Loucy (cell line): Measurements from ENCODE around the gene UBXN7.

ENCODE experiments used
- H2AFZ ChIP-seq: fragments of 200-600 bp; sonication (generic); 2 replicates; pipeline ENCODE4 v1.6.0; 2016; ENCODE audit warnings: antibody characterized with exemption, mild to moderate bottlenecking, low read length, moderate library complexity
- H3F3A ChIP-seq: fragments of 200-600 bp; 2 replicates; pipeline ENCODE4 v1.6.0; 2016; ENCODE audit warnings: antibody characterized with exemption, low read depth, mild to moderate bottlenecking
- H3K27me3 ChIP-seq: fragments of 200-600 bp; sonication (generic); 2 replicates; pipeline ENCODE4 v1.6.1; 2014; ENCODE audit warnings: low read length, mild to moderate bottlenecking; ENCODE audit not compliant: insufficient read depth, poor library complexity, severe bottlenecking
- H3K36me3 ChIP-seq: fragments of 200-600 bp; sonication (generic); 2 replicates; pipeline ENCODE4 v1.6.1; 2016; ENCODE audit warnings: low read length; ENCODE audit not compliant: insufficient read depth
- H3K4me1 ChIP-seq: fragments of 200-600 bp; sonication (generic); 2 replicates; pipeline ENCODE4 v1.5.1; 2014; ENCODE audit warnings: low read length, mild to moderate bottlenecking; ENCODE audit not compliant: insufficient read depth, poor library complexity, severe bottlenecking
- H3K4me2 ChIP-seq: fragments of 200-600 bp; sonication (generic); 2 replicates; pipeline ENCODE4 v1.6.0; 2014; ENCODE audit warnings: antibody characterized with exemption, low read length, low read depth, mild to moderate bottlenecking; ENCODE audit not compliant: poor library complexity, severe bottlenecking
- H3K4me3 ChIP-seq: fragments of 200-600 bp; sonication (generic); 2 replicates; pipeline ENCODE4 v1.5.1; 2014; ENCODE audit warnings: low read length, mild to moderate bottlenecking, mixed read lengths; ENCODE audit not compliant: poor library complexity, severe bottlenecking
- H3K79me2 ChIP-seq: fragments of 200-600 bp; sonication (generic); 2 replicates; pipeline ENCODE4 v1.6.1; 2014; ENCODE audit warnings: low read length; ENCODE audit not compliant: insufficient read depth
- H3K9ac ChIP-seq: fragments of 200-600 bp; sonication (generic); 2 replicates; pipeline ENCODE4 v1.6.0; 2014; ENCODE audit warnings: mild to moderate bottlenecking, low read depth, low read length, moderate library complexity; ENCODE audit not compliant: poor library complexity, severe bottlenecking
- H3K9me2 ChIP-seq: fragments of 200-600 bp; sonication (generic); replicated peaks from 2 replicates; pipeline ENCODE4 v1.6.1; 2016; ENCODE audit warnings: low read depth, low read length, mixed read lengths
- H3K9me3 ChIP-seq: fragments of 200-600 bp; sonication (generic); 2 replicates; pipeline ENCODE4 v1.6.1; 2014; ENCODE audit warnings: mild to moderate bottlenecking, antibody characterized with exemption, low read length, low read depth; ENCODE audit not compliant: insufficient read depth
- H4K20me1 ChIP-seq: fragments of 200-600 bp; sonication (generic); 2 replicates; pipeline ENCODE4 v1.6.0; 2014; ENCODE audit warnings: antibody characterized with exemption, low read length, mild to moderate bottlenecking; ENCODE audit not compliant: insufficient read depth, poor library complexity, severe bottlenecking
- EZH2phosphoT487 ChIP-seq: fragments of 200-600 bp; IDR thresholded peaks from 2 replicates; pipeline ENCODE4 v1.6.1; 2018; ENCODE audit warnings: antibody characterized with exemption, mild to moderate bottlenecking, moderate library complexity, borderline replicate concordance
- TF ChIP-seq, protein P1 (sequence below): fragments of 200-600 bp; sonication (generic); conservative IDR thresholded peaks from 2 replicates; pipeline ENCODE4 v1.5.1; 2014; ENCODE audit warnings: mild to moderate bottlenecking, antibody characterized with exemption, low read length

The UBXN7 gene

DNA sequence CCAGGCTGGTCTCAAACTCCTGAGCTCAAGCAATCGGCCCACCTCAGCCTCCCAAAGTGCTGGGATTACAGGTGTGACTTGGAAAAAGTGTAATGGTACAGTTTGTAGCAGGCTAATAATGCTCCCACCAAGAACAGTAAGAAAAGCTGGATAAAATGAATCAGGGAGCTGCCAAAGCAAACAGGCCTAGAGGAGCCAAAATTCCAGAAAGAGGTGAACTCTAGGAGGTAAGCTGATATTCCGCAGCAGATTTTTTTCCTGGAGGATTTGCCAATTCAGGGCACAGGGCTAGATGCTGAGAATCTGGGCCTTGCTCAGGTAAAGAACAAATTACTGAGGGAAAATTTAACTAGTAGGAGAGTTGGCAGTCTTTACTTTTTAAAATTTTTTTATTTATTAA, 133.7 kb downstream of the UBXN7 start:
- no peak overlapping the region for H3K4me2 ChIP-seq
- H3K27me3 ChIP-seq, result no peaks in the 10 kb centered on the region
- no peaks in the 10 kb centered on the region for H3K4me1 ChIP-seq
- no peaks in the 10 kb centered on the region for H4K20me1 ChIP-seq
- H2AFZ ChIP-seq, result no peak overlapping the region
- H3K9me2 ChIP-seq, result no peaks in the 10 kb centered on the region
- H3K36me3 ChIP-seq, result no peaks in the 10 kb centered on the region
- no peak for TF ChIP-seq EZH2phosphoT487
- TF ChIP-seq, protein P1, sequence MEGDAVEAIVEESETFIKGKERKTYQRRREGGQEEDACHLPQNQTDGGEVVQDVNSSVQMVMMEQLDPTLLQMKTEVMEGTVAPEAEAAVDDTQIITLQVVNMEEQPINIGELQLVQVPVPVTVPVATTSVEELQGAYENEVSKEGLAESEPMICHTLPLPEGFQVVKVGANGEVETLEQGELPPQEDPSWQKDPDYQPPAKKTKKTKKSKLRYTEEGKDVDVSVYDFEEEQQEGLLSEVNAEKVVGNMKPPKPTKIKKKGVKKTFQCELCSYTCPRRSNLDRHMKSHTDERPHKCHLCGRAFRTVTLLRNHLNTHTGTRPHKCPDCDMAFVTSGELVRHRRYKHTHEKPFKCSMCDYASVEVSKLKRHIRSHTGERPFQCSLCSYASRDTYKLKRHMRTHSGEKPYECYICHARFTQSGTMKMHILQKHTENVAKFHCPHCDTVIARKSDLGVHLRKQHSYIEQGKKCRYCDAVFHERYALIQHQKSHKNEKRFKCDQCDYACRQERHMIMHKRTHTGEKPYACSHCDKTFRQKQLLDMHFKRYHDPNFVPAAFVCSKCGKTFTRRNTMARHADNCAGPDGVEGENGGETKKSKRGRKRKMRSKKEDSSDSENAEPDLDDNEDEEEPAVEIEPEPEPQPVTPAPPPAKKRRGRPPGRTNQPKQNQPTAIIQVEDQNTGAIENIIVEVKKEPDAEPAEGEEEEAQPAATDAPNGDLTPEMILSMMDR, result no peak
- H3F3A ChIP-seq, result no peaks in the 10 kb centered on the region
- H3K79me2 ChIP-seq, result no peaks in the 10 kb centered on the region
- no peak overlapping the region for H3K4me3 ChIP-seq
- H3K9ac ChIP-seq, result no peak overlapping the region
- H3K9me3 ChIP-seq, result no peaks in the 10 kb centered on the region
